ENCODE data around the gene FGF23. TPM values are rescaled to one million over a fixed set of nuclear protein-coding genes. Genes with fewer than 3 reads are reported as not detected.

The FGF23 gene
- polyA plus RNA-seq, 3 donors: not detected

DNA sequence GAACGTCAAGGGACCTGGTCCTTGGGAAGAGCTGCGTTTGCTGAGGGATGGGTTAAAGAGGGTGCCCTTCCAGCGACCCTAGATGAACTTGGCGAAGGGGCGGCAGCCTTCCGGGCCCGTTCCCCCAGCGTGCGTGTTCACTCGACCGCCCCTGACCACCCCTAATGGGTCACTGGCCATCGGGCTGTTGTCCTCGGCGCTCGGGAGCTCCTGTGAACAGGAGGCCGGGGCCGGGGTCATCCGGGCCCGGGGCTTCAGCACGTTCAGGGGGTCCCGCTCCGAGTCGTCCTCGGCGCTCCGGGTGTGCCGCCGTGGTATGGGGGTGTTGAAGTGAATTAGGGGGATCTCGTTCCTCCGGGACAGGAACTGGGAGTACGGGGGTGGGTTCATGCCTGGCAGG is 9.2 kb downstream of the FGF23 start:
- H3K4me3 Mint-ChIP-seq: no peak overlapping the region
- no peak overlapping the region for H3K27ac Mint-ChIP-seq
- no peaks in the 10 kb centered on the region for H3K4me1 ChIP-seq (ENCODE audit: control insufficient read depth in 1 of 2, insufficient read depth in 2 of 2, low read length in 2 of 2)
- no peak overlapping the region for H2AFZ ChIP-seq (ENCODE audit: insufficient read depth, low read depth, low read length, poor library complexity, severe bottlenecking)
- no peaks in the 10 kb centered on the region for H3K79me2 ChIP-seq (ENCODE audit: insufficient read depth, low read length)
- peaks cover 0 to 2% (median 0%) of the 10 kb centered on the region in 7 donors for H3K9me3 Mint-ChIP-seq
- no peak overlapping the region for H3K9ac ChIP-seq (ENCODE audit: insufficient read depth, low read length, poor library complexity, severe bottlenecking)
- H3K9me3 ChIP-seq (replicated peaks in 1 of 2; ENCODE audit: control insufficient read depth in 1 of 2, insufficient read depth in 1 of 2, low read length in 2 of 2): no peaks in the 10 kb centered on the region
- H3K36me3 Mint-ChIP-seq: no peaks in the 10 kb centered on the region
- no peaks in the 10 kb centered on the region for H3K36me3 ChIP-seq (replicated peaks in 1 of 2; ENCODE audit: control insufficient read depth in 1 of 2, insufficient read depth in 2 of 2, low read length in 2 of 2)
- H3K27me3 ChIP-seq (ENCODE audit: control insufficient read depth in 2 of 2, insufficient read depth in 2 of 2, low read length in 2 of 2): peaks cover 11 to 16% of the 10 kb centered on the region in 2 donors
- intact Hi-C loops (cut with micrococcal nuclease): no loop called here
- no peaks in the 10 kb centered on the region for H4K20me1 ChIP-seq (ENCODE audit: insufficient read depth, low read length)
- DNase-seq: no peak
- H3K27me3 Mint-ChIP-seq (ENCODE audit: low read depth in 3 of 3): peaks cover 13 to 26% (median 14%) of the 10 kb centered on the region in 3 donors
- H3K4me3 ChIP-seq (replicated peaks in 1 of 3; ENCODE audit: low read depth in 2 of 3, low read length in 3 of 3): no peak overlapping the region
- H3K27ac ChIP-seq (ENCODE audit: low read depth in 1 of 2, low read length in 2 of 2): no peak overlapping the region
- 93% methylated on average over 23 of the region's 31 CpGs for WGBS (ENCODE audit: insufficient coverage)
- TF ChIP-seq, protein P1, sequence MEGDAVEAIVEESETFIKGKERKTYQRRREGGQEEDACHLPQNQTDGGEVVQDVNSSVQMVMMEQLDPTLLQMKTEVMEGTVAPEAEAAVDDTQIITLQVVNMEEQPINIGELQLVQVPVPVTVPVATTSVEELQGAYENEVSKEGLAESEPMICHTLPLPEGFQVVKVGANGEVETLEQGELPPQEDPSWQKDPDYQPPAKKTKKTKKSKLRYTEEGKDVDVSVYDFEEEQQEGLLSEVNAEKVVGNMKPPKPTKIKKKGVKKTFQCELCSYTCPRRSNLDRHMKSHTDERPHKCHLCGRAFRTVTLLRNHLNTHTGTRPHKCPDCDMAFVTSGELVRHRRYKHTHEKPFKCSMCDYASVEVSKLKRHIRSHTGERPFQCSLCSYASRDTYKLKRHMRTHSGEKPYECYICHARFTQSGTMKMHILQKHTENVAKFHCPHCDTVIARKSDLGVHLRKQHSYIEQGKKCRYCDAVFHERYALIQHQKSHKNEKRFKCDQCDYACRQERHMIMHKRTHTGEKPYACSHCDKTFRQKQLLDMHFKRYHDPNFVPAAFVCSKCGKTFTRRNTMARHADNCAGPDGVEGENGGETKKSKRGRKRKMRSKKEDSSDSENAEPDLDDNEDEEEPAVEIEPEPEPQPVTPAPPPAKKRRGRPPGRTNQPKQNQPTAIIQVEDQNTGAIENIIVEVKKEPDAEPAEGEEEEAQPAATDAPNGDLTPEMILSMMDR (IDR thresholded peaks at IDR 0.05): no peak
- H3K4me2 ChIP-seq (replicated peaks; ENCODE audit: extremely low read depth, low read length, poor library complexity, severe bottlenecking): no peak overlapping the region
- no peaks in the 10 kb centered on the region for H3K4me1 Mint-ChIP-seq

DNA sequence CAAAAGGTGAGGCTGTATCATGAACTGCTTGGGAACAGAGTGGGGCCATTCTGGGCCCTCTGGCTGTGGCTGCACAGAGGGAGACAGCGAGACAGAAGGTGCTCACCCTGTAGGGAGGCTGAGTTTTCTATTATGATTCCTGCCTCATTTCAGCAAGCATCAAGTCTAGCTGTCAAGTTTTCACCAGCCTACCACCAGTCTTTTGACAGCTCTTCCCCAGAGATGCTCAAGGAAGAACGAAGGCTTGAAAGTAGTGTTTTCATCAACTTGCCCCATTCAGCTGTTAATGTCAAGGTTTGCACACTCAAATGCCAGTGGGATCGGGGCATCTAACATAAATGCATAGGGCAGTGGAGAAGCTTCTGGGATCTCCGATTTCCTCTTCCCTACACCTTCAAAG is 10.0 kb downstream of the FGF23 start:
- no peak overlapping the region for H3K4me2 ChIP-seq (replicated peaks; ENCODE audit: extremely low read depth, low read length, poor library complexity, severe bottlenecking)
- DNase-seq: no peak
- intact Hi-C loops (cut with micrococcal nuclease): no loop called here
- H2AFZ ChIP-seq (ENCODE audit: insufficient read depth, low read depth, low read length, poor library complexity, severe bottlenecking): no peak overlapping the region
- H3K4me1 ChIP-seq (ENCODE audit: control insufficient read depth in 1 of 2, insufficient read depth in 2 of 2, low read length in 2 of 2): no peaks in the 10 kb centered on the region
- TF ChIP-seq, protein P1 (IDR thresholded peaks at IDR 0.05): no peak
- Mint-ChIP-seq H3K27ac (no peak overlapping the region), H3K4me1 (no peaks in the 10 kb centered on the region), H3K4me3 (no peak overlapping the region), H3K27me3 (ENCODE audit: low read depth in 3 of 3) (peaks cover 19 to 31% (median 19%) of the 10 kb centered on the region in 3 donors), H3K36me3 (no peaks in the 10 kb centered on the region), H3K9me3 (peaks cover 0 to 2% (median 0%) of the 10 kb centered on the region in 7 donors)
- no peak overlapping the region for H3K27ac ChIP-seq (ENCODE audit: low read depth in 1 of 2, low read length in 2 of 2)
- H3K27me3 ChIP-seq (ENCODE audit: control insufficient read depth in 2 of 2, insufficient read depth in 2 of 2, low read length in 2 of 2): peaks cover 12 to 20% of the 10 kb centered on the region in 2 donors
- no peak overlapping the region for H3K9ac ChIP-seq (ENCODE audit: insufficient read depth, low read length, poor library complexity, severe bottlenecking)
- no peak overlapping the region for H3K4me3 ChIP-seq (replicated peaks in 1 of 3; ENCODE audit: low read depth in 2 of 3, low read length in 3 of 3)
- no peaks in the 10 kb centered on the region for H4K20me1 ChIP-seq (ENCODE audit: insufficient read depth, low read length)
- no peaks in the 10 kb centered on the region for H3K36me3 ChIP-seq (replicated peaks in 1 of 2; ENCODE audit: control insufficient read depth in 1 of 2, insufficient read depth in 2 of 2, low read length in 2 of 2)
- H3K79me2 ChIP-seq (ENCODE audit: insufficient read depth, low read length): no peaks in the 10 kb centered on the region
- no CpG with 5 or more reads among the region's 4 CpGs for WGBS (ENCODE audit: insufficient coverage)
- no peaks in the 10 kb centered on the region for H3K9me3 ChIP-seq (replicated peaks in 1 of 2; ENCODE audit: control insufficient read depth in 1 of 2, insufficient read depth in 1 of 2, low read length in 2 of 2)
